GM19455 (cell line): Measurements from ENCODE around the gene CPLANE2.
A peak's percentile ranks its signal among the peaks of the same experiment; 100 is the strongest.
"Not testable (repeated sequence)": the region's sequence is repeated elsewhere in the genome, so short reads cannot be mapped to it uniquely, and the experiment has no call there.

ENCODE experiments used
- ATAC-seq: cut with Tn5 transposase; IDR thresholded peaks from one replicate; pipeline ENCODE4 v1.9.1; 2021; ENCODE audit not compliant: unreplicated experiment

The CPLANE2 gene

GRCh38 chr1:16236511-16237342 lies at the start of gene CPLANE2:
Gene CPLANE2, minus strand, starts transcription at chr1:16237183. Its CDS starts 441 bp downstream, at chr1:16236742.
- peak; percentile 85 for ATAC-seq

GRCh38 chr1:16286122-16286521 lies 49.1 kb upstream of the CPLANE2 start:
- ATAC-seq: no peak

- no peak for ATAC-seq
Observed at GRCh38 chr1:16281765-16282164, 44.8 kb upstream of the CPLANE2 start.

- ATAC-seq: no peak
Observed at GRCh38 chr1:16279186-16279585, 42.2 kb upstream of the CPLANE2 start.

- ATAC-seq: no peak
Observed at GRCh38 chr1:16276302-16277030, 39.5 kb upstream of the CPLANE2 start.

GRCh38 chr1:16275591-16275990 lies 38.6 kb upstream of the CPLANE2 start:
- ATAC-seq: no peak

- ATAC-seq: no peak
Observed at GRCh38 chr1:16267690-16268180, 30.8 kb upstream of the CPLANE2 start.

- ATAC-seq: no peak
Observed at GRCh38 chr1:16266411-16267118, 29.6 kb upstream of the CPLANE2 start.

GRCh38 chr1:16262067-16262466 lies 25.1 kb upstream of the CPLANE2 start:
- no peak for ATAC-seq

- ATAC-seq: no peak
Observed at GRCh38 chr1:16260814-16261213, 23.8 kb upstream of the CPLANE2 start.

GRCh38 chr1:16258591-16259135 lies 21.7 kb upstream of the CPLANE2 start:
- ATAC-seq: no peak

GRCh38 chr1:16257968-16258367 lies 21.0 kb upstream of the CPLANE2 start:
- ATAC-seq: no peak

GRCh38 chr1:16257556-16257955 lies 20.6 kb upstream of the CPLANE2 start:
- ATAC-seq: not testable (repeated sequence)

- ATAC-seq: no peak
Observed at GRCh38 chr1:16256478-16256877, 19.5 kb upstream of the CPLANE2 start.

GRCh38 chr1:16254263-16254928 lies 17.4 kb upstream of the CPLANE2 start:
- ATAC-seq: no peak

- no peak for ATAC-seq
Observed at GRCh38 chr1:16253332-16253922, 16.4 kb upstream of the CPLANE2 start.

GRCh38 chr1:16252912-16253311 lies 15.9 kb upstream of the CPLANE2 start:
- ATAC-seq: no peak

- ATAC-seq: no peak
Observed at GRCh38 chr1:16251381-16251780, 14.4 kb upstream of the CPLANE2 start.

- ATAC-seq: no peak
Observed at GRCh38 chr1:16250524-16251251, 13.7 kb upstream of the CPLANE2 start.
